Activated CD8-positive, alpha-beta memory T cell treated with anti-CD3 and anti-CD28 coated beads, Interleukin-2, amount 50 U/mL, for 1 hour (primary cell): ENCODE measurements around the gene DUXB.

Experiments used
- DNase-seq: peaks from one replicate; pipeline ENCODE4 v3.0.0-alpha.2; 2020; ENCODE audit errors: extremely low read depth

The DUXB gene, protein sequence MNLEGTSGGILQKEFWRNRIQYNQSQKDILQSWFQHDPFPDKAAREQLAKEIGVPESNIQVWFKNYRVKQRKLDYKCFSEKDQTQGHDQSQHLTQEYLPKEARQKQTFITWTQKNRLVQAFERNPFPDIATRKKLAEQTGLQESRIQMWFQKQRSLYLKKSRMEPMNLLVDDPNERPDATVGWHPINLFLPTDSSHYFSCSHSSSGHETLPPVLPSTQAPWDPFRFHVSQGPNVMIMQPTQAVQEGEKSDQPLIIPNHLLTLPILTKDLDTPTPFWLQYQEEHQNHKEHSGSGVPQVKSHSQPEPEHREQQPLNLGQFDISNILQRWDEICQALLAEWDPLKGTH

GRCh38 chr16:75701361-75701760 lies at the start of gene DUXB:
Gene DUXB (minus strand): TSS chr16:75701461. CDS start chr16:75701418, 43 bp downstream.
- DNase-seq: no peak

GRCh38 chr16:75750528-75750927 lies 49.3 kb upstream of the DUXB start:
- DNase-seq: no peak

GRCh38 chr16:75746359-75746758 lies 45.1 kb upstream of the DUXB start:
- no peak for DNase-seq

DNA sequence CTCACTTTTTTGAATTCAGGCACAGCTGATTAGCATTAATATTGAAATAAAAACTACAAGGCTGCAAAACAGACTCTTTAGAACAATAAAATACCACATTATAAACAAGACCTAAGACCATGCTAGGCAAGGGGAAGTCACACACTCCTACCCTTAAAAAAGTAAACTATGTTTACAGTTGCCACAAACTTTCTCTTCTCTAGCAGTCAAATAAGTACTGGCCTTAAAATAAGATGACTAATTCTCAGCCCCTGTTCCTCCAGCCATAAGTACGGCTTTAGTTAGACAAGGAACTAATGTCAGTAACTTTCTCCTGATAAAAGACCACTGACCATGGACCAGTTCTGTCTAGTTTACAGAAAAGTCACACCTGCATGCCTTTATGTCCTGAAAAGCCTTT lies 44.6 kb upstream of the DUXB start:
- DNase-seq: no peak

DNA sequence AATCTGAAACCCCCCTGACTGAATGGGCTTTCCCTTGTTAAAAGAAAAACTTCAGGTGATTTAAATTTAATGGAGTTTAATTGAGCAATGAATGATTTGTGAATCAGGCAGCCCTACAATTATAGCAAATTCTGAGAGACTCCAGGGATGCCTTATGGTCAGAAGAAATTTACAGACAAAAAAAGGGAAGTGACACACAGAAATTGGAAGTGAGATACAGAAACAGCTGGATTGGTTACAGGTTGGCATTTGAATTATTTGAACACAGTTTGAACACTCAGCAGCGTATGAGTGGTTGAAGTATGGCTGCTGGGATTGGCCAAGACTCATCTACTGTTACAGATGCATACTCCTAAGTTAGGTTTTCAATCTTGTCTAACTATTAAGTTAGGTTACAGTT lies 44.0 kb upstream of the DUXB start:
- DNase-seq: no peak

DNA sequence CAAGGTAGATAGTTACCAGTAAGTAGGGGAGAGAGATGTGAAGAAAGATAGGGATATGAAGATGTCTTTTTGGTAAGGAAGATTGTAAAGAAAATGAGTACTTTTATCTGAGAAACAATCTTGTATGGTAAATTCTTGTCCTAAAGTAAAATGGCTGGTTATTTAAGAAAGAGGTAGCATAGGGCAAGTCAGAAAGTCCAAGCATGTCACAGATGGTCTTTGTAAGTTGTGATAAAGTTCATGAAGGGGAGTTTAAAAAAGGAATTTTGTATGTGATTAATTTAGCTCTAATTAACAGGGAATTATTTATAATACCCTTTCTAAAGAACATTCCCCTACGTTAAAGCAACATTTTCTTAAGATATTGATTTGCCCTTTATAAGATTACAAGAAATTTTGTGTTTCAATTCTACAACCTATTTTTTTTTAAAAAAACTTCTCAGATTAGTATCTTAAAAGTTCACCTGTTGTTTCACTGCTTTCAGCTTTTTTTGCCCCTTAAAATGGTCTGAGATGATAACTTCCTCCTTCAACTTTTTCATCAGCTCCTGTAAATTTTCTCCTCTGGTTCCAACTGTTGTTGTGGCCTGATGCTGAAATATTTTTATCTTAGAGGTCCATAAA lies 41.3 kb upstream of the DUXB start:
- no peak for DNase-seq

DNA sequence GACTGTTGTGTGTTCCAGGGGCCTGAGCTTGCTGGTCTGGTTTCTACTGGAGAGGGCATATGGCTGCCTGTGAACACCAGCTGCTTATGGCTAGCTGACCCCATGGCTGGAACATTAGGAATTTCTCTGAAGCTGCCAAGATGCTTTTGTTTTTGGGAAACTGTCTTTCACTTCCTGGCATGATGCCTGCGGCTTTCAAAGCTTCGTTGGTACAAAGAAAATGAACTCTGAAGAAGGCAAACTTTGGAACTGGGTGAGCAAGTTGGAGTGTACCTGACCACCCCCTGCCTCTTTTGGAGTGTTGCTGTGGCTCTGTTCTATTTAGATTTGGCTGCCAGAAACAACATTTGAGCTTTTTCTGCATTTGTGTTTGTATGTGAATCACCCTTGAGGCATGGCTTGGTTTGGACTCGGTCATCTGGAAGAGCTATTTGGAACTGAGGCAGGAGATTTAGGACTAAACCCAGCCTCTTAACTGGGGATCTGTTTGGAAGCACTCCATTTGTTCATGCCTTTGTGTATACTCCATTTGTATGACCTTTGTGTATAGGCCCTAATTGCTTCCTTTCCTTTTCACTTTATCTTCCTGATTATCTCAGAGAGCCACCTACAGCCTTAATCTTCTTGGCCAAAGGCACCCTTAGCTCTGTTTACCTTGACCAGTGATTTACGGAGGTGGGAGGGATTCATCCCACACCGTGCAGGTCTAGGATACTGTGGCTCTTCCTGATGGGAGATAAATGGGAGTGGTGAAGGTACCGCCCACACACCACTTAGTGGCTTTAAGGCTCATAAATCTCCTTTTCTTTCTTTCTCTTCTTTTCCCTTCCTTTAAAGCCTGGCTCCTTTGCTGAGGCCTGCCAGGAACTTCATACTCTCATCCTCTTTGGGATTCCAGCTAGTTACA lies 32.3 kb upstream of the DUXB start:
- DNase-seq: no peak

DNA sequence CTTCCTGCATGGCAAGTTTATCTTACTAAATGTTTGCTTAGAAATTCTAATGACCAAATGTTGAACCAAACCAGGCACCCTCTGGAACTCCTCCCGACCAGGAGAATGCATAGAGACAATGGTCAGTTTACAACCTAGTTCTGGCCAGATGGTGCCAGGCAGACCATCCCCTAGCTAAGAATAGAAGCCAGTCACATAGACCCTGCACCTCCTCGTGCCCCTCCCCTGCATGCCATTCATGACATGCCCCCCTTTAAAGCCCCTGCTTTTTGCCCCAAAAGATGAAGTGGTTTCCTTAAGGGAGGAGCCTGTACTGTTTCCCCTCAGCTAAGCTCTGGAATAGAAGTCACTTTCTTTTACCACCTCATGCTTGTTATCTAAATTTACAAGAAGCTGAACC lies 31.6 kb upstream of the DUXB start:
- DNase-seq: no peak

DNA sequence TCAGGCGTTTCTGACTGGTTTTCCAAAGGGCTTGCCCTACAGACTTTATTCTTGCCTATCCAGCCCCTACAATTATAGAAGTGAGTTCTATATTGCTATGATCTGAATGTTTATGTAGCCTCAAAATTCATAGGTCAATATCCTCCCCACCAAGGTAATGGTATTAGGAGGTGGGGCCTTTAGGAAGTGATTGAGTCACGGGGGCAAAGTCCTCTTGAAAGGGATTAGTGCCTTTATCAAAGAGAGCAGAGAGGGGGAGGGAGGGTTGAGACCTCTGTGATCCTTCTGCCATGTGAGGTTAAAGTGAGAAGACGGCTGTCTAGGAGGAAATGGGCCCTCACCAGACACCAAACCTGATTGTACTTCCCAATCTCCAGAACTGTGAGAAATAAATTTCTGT lies 26.0 kb upstream of the DUXB start:
- no peak for DNase-seq

DNA sequence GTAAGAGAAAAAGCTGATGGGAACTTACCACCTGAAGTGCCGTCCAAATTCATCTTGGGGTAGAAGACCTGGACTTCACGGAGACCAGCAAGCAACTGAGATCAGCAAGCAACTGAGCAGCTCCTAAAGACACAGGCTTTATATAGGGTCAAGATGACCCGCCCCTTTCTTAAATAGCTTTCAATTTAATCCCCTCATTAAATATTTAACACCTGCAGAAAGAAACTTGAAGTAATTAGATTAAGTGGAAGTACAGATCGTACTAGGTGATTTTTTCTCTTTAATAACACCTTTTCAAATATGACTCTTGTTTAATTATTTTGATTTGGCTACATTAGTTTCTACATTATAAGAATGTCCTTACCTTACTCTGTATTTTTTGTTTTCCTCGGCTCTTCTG lies 25.1 kb upstream of the DUXB start, which contains the start of gene CPHXL:
TSS of gene CPHXL (minus strand) at position 101 of the 400 bp plus-strand sequence. CDS start at position 53, 48 bp downstream.
- DNase-seq: no peak

DNA sequence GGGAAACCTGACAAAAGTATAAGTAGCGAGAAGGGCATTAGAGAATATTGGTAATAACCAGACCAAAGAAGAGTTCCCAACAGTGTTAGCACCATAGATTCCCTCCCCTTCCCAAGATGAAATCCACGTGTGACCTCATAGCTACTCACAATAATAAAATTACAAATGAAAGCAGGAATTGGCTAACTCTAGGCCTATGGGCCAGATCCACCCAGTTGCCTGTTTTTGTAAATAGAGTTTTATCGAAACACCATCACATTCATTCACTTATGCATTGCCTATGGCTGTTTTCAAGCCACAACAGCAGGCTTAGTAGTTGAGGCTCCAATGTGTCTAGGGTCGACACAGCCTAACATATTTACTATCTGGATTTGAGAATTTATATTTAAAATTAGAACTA lies 17.2 kb upstream of the DUXB start:
- no peak for DNase-seq

DNA sequence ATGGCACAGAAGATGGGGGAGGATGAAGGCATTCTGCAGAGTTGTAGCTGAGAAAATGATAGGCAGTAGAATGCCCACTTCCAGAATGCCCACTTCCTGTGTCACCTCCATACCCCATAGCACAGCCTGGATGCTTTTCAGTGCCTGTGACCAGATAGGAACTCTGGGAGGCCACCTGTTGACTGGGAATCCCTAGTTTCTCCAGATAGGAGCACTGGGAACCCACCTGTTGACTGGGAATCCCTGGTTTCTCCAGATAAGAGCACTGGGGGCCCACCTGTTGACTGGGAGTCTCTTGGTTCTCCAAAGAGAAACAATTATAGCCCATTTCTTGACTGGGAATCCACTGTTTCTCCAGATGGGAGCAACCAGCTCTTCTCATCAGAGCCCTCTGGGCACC lies 13.4 kb upstream of the DUXB start:
- DNase-seq: no peak

DNA sequence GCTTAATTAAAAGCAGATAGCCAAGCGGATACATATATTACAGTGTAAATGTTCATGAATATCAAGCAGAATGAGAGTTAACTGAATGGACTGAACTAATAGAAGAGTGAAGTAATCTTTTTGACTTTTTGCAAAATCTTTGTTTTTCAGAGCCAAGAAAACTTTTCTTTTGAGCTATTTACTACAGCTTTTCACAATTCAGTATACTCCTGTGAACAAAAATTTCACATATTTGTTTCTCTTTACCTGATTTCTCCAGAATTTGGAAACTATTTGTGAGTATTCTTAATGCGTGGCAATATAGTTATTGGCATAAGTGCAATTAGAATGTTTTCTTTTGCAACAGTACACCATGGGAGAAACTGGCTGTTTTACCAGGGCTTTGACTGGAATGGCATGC lies 9.1 kb upstream of the DUXB start:
- no peak for DNase-seq

- DNase-seq: no peak
These were observed 2.0 kb upstream of the DUXB start for GRCh38 chr16:75703306-75703705.

DNA sequence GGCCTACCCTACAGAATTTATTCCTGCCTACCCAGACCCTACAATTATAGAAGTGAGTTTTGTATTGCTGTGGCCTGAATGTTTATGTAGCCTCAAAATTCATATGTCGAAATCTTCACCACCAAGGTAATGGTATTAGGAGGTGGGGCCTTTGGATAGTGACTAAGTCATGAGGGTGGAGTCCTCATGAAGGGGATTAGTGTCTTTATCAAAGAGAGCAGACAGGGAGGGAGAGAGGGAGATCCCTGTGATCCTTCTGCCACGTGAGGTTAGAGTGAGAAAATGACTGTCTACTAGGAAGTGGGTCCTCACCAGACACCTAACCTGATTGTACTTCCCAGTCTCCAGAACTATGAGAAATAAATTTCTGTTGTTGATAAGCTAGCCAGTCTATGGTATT lies 981 bp upstream of the DUXB start:
- DNase-seq: no peak

DNA sequence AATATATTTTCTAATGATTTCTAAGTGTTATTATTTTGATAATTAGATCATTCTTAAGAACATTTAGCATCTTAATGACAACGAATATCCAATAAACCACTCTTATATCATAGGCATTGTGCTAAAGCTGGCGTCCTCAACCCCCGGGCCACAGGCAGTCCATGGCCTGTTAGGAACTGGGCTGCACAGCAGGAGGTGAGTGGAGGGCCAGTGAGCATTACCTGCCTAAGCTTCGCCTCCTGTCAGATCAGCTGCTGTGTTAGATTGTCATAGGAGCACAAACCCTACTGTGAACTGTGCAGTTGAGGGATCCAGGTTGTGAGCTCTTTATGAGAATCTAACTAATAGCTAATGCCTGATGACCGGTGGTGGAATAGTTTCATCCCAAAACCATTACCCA lies 3.7 kb downstream of the DUXB start:
- no peak for DNase-seq

DNA sequence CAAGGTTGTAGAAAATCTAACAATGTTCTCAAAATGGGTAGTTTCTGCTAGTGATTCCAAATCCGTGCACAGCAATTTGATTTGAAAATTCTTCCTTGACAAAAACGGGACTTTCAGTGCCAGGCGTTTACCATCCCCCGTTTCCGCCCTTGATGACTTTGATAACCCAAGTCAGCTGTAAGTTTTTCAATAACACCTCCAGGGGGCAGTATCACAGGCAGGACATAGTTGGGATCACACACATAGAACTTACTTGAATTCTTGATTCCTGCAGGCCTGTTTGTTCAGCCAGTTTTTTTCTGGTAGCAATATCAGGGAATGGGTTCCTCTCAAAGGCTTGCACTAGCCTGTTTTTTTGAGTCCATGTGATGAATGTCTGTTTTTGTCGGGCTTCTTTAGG lies 5.6 kb downstream of the DUXB start:
- DNase-seq: no peak

GRCh38 chr16:75687361-75687760 lies 13.9 kb downstream of the DUXB start:
- DNase-seq: no peak

DNA sequence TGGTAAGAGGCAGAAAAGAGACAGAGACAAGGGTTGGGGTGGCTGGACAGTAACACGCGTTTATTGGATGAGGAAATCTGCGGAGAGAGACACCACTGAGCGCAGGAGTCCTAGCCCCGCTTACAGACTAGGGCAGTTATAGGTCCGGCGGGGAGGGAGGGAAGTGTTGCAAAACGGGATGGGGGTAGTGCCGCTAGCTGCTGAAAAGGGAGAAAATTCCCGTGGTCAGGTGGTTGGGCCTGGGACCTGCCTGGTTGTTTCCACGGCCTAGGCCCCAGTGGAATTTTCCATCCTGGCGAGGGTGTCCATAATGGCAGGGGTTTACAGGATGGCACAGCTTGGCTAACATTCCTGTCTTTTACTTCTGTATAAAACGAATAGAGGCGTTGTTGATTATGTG lies 19.0 kb downstream of the DUXB start:
- no peak for DNase-seq

DNA sequence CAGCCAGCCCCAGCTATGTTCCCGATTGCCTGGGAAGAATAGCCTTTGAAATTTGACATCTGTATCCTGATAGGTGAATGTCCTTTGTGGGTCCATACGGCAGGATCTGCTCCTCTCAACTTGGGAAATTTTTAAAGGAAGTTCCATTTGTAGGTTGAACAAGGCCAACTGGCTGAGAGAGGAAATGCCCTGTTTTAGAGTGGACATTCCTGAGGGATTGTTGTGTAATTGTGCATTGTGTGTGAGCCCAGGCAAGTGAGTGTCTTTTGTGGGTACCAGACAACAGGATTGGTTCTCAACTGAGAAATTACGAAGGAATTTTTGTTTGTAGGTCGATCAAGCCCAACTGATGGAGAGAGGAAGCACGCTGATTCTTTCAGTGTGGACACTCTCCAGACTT lies 21.9 kb downstream of the DUXB start:
- no peak for DNase-seq

DNA sequence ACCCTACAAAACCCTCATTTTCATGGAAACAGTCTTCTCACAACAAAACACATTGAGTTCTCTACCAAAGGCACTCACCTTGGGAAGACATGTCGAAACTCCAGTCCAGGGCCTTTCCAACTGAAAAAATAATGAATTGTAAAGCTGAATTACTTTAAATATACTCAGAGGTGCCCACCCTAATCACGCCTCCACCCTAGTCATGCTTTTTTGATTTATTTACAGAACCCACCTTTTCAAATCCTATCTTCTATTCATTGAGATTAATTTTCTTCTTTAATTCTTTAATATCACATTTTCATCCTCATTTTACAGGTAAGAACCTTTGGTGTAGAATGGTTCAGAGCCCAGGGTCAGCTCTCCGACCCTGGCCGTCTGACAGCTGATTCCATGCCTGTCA lies 24.4 kb downstream of the DUXB start, which contains the start of gene CPHXL2:
TSS of gene CPHXL2 (minus strand) at position 101 of the 400 bp plus-strand sequence. CDS start at position 91, 10 bp downstream.
- no peak for DNase-seq

DNA sequence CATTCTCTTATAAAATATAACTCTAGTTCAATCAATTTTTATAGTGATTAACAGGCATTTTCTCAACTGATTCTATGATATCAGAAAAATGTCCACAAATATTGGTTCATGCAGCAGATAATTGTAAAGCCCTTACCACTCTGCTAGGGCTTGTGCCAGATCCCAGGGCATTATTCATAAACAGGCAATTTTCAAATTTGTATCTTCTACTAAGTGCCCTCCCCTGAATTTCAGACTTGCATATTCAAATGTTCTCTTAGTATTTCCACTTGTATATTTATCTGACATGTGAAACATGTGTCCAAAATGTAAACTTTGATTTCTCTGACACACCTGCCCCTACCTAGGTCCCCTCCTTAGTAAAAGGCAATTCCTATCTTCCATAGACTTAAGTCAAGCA lies 33.8 kb downstream of the DUXB start:
- no peak for DNase-seq
